ENCODE measurements around the gene ELMO1.

DNA sequence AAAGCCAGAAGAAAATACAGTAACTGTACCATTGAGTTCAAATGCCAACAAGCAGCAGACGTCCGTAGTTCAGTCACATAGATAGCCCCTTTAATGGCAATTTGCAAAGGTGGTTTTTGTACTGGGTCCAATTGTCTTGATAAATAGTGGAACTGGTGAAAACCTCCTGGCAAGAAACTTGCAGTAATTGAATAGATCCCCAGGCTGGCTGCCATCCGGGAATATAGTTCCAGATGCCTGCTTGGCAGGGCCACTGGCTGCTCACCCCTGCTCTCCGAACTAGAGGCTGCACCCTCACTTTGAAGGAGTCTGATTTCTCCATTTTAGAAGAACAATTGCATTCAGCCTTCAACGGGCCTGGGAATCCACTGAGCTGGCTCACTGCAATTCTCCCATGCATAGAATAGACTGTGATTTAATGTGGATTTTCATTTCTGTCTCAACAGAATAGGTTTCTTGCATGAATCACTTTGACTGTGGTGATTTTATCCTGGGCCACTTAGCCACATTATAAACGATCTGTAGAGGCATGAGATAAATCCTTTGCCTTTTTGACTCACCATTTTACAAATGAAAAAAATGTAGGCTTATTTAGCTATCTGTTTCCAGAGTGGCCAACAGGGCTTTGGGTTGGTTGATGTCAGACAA lies 35.9 kb upstream of the ELMO1 start:
- TF ChIP-seq, protein P1, sequence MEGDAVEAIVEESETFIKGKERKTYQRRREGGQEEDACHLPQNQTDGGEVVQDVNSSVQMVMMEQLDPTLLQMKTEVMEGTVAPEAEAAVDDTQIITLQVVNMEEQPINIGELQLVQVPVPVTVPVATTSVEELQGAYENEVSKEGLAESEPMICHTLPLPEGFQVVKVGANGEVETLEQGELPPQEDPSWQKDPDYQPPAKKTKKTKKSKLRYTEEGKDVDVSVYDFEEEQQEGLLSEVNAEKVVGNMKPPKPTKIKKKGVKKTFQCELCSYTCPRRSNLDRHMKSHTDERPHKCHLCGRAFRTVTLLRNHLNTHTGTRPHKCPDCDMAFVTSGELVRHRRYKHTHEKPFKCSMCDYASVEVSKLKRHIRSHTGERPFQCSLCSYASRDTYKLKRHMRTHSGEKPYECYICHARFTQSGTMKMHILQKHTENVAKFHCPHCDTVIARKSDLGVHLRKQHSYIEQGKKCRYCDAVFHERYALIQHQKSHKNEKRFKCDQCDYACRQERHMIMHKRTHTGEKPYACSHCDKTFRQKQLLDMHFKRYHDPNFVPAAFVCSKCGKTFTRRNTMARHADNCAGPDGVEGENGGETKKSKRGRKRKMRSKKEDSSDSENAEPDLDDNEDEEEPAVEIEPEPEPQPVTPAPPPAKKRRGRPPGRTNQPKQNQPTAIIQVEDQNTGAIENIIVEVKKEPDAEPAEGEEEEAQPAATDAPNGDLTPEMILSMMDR (IDR thresholded peaks at IDR 0.05), result no peak
- no peak for TF ChIP-seq POLR2A (IDR thresholded peaks at IDR 0.05)

Measured in ovary (tissue), 3 donors.